Testis (tissue), 3 donors: ENCODE measurements around the gene TSPAN19. TPM values are rescaled to one million over a fixed set of nuclear protein-coding genes. Genes with fewer than 3 reads are reported as not detected.

Experiments
- DNase-seq: peaks from one replicate; pipeline ENCODE4 v3.0.0-alpha.2; 2019
- H3K27ac ChIP-seq, 2 donors: fragments of 200-600 bp; sonication (generic); one replicate each; pipeline ENCODE4 v1.5.1; 2019
- H3K27me3 ChIP-seq: fragments of 200-600 bp; sonication (generic); one replicate; pipeline ENCODE4 v1.5.1; 2019
- H3K36me3 ChIP-seq: fragments of 200-600 bp; sonication (generic); one replicate; pipeline ENCODE4 v1.5.1; 2017; ENCODE audit warnings: low read depth; ENCODE audit errors: missing control alignments
- H3K4me1 ChIP-seq: fragments of 200-600 bp; sonication (generic); one replicate; pipeline ENCODE4 v1.5.1; 2019
- H3K4me3 ChIP-seq, 2 donors: fragments of 200-600 bp; sonication (generic); one replicate each; pipeline ENCODE4 v1.5.1; 2017 to 2019
- H3K9me3 ChIP-seq: fragments of 200-600 bp; sonication (generic); one replicate; pipeline ENCODE4 v1.5.1; 2017
- CTCF ChIP-seq, 3 experiments: fragments of 450-650 bp in 2 of 3; fragments of 200-600 bp in 1 of 3; sonication (generic) in 1 of 3; IDR thresholded peaks; one replicate each; pipeline ENCODE4 v1.5.1; 2016 to 2019; ENCODE audit warnings: antibody characterized with exemption in 3 of 3, mild to moderate bottlenecking in 2 of 3, moderate library complexity in 1 of 3
- POLR2A ChIP-seq: fragments of 450-650 bp; IDR thresholded peaks from one replicate; pipeline ENCODE4 v1.6.1; 2017; ENCODE audit warnings: antibody characterized with exemption, mild to moderate bottlenecking, moderate library complexity
- WGBS, 2 donors: methylation state at CpG; one replicate each; pipeline ENCODE4 v1.1.5; 2018; 5-methylcytosine and 5-hydroxymethylcytosine counted together
- intact Hi-C: fragments of 100-400 bp; cut with DNase I; formaldehyde crosslinking; loops from one replicate; pipeline ENCODE4 v1.15.1; 2023; ENCODE audit warnings: low total_unique reads
- polyA plus RNA-seq: library from polyadenylated mRNA; stranded (reverse); fragments of 350-450 nt; fragmentation: Illumina TruSeq; extraction: RNeasy Lipid Tissue Mini Kit (QIAGEN cat#74804); gene quantifications from one replicate; pipeline ENCODE4 v1.2.3, GENCODE V29; 2014; ENCODE audit warnings: low read depth, low replicate concordance; ENCODE audit not compliant: insufficient read depth
- total RNA-seq, 2 donors: library from RNA; depleted of rRNA; stranded (reverse); fragments of >200 nt; gene quantifications; one replicate each; pipeline ENCODE4 v1.2.3, GENCODE V29; 2016

The TSPAN19 gene
- total and polyA plus RNA-seq, 3 donors from 2014 or later, result 1.8 to 7.5 (median 2.4) TPM

GRCh38 chr12:84986117-84986516 lies 50.0 kb downstream of the TSPAN19 start:
- Histone ChIP-seq H3K27me3 (no peaks in the 10 kb centered on the region), H3K36me3 (no peaks in the 10 kb centered on the region), H3K27ac (no peak overlapping the region), H3K9me3 (no peaks in the 10 kb centered on the region), H3K4me1 (no peaks in the 10 kb centered on the region), H3K4me3 (no peak overlapping the region)
- WGBS, 2 donors, result 84 to 87% methylated on average over 2 of the region's 2 CpGs
- intact Hi-C loops, result no loop called here
- TF ChIP-seq CTCF (IDR thresholded peaks at IDR 0.05) (no peak), POLR2A (no peak)
- no peak for DNase-seq

- H3K36me3 ChIP-seq, result no peaks in the 10 kb centered on the region
- TF ChIP-seq CTCF (IDR thresholded peaks at IDR 0.05), result no peak
- TF ChIP-seq POLR2A, result no peak
- 59 to 65% methylated on average over 3 of the region's 3 CpGs for WGBS, 2 donors
- DNase-seq, result no peak
- intact Hi-C loops, result no loop called here
- no peaks in the 10 kb centered on the region for H3K27me3 ChIP-seq
- H3K4me3 ChIP-seq, result no peak overlapping the region
- H3K27ac ChIP-seq, result no peak overlapping the region
- H3K4me1 ChIP-seq, result no peaks in the 10 kb centered on the region
- H3K9me3 ChIP-seq, result no peaks in the 10 kb centered on the region
Observed at GRCh38 chr12:84983289-84983688, 52.8 kb downstream of the TSPAN19 start.

DNA sequence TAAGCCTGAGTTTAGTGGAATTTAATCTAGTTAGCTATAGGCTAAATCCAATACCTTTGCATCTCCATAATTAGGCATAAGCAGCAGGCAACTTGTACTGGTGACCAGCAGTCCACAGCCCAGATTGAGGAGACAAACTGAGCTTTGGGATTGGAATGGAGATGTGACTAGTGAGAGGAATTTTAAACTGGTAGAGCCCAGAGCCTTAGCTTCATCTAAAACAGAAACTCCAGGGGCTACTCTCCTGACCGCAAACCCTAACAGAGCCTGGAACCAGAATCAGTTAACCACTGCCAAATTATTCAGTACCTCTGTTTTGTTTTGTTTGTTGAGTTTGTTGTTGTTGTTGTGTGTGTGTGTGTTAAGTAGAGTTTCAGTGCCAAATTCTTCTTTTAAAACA lies 53.2 kb downstream of the TSPAN19 start:
- Histone ChIP-seq H3K9me3 (no peaks in the 10 kb centered on the region), H3K4me1 (no peaks in the 10 kb centered on the region), H3K27ac (no peak overlapping the region), H3K4me3 (no peak overlapping the region), H3K27me3 (no peaks in the 10 kb centered on the region), H3K36me3 (no peaks in the 10 kb centered on the region)
- intact Hi-C loops, result no loop called here
- DNase-seq, result no peak
- WGBS, 2 donors, result 91 to 100% methylated on average over 1 of the region's 1 CpG
- no peak for TF ChIP-seq CTCF (IDR thresholded peaks at IDR 0.05)
- no peak for TF ChIP-seq POLR2A

GRCh38 chr12:84978921-84979320 lies 57.2 kb downstream of the TSPAN19 start:
- no peaks in the 10 kb centered on the region for H3K36me3 ChIP-seq
- H3K27me3 ChIP-seq, result no peaks in the 10 kb centered on the region
- H3K4me3 ChIP-seq, result no peak overlapping the region
- no peak overlapping the region for H3K27ac ChIP-seq
- no peaks in the 10 kb centered on the region for H3K9me3 ChIP-seq
- DNase-seq, result no peak
- WGBS, 2 donors, result 38 to 41% methylated on average over 1 of the region's 1 CpG
- intact Hi-C loops, result no loop called here
- TF ChIP-seq POLR2A, result no peak
- no peak for TF ChIP-seq CTCF (IDR thresholded peaks at IDR 0.05)
- no peaks in the 10 kb centered on the region for H3K4me1 ChIP-seq

DNA sequence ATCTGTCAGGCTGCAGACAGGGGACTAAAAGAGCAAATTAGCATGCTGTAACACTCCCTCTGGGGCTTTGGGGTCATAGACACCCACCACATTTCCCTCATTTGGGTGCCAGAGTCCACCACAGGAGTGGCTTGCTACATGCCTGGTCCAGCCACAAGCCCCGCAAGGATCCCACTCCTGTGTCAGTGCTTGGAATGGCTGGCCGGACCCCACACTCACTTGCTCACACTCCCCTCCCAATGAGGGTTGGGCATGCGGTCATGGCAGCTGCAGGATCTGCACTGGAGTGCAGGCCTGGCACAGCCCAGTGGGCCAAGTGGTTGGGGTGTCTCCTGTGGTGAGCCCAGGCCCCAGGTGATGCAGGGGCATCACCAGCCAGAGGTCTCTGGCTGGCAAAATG lies 59.9 kb downstream of the TSPAN19 start:
- 74 to 84% methylated on average over 3 of the region's 3 CpGs for WGBS, 2 donors
- no peaks in the 10 kb centered on the region for H3K36me3 ChIP-seq
- no peaks in the 10 kb centered on the region for H3K9me3 ChIP-seq
- no peaks in the 10 kb centered on the region for H3K27me3 ChIP-seq
- no peaks in the 10 kb centered on the region for H3K4me1 ChIP-seq
- no peak overlapping the region for H3K27ac ChIP-seq
- intact Hi-C loops, result no loop called here
- H3K4me3 ChIP-seq, result no peak overlapping the region
- TF ChIP-seq CTCF (IDR thresholded peaks at IDR 0.05), result no peak
- TF ChIP-seq POLR2A, result no peak
- no peak for DNase-seq
